Measurements from ENCODE around the gene UBE3A.
"Not testable (repeated sequence)": the region's sequence is repeated elsewhere in the genome, so short reads cannot be mapped to it uniquely, and the experiment has no call there.

UBE3A gene

DNA sequence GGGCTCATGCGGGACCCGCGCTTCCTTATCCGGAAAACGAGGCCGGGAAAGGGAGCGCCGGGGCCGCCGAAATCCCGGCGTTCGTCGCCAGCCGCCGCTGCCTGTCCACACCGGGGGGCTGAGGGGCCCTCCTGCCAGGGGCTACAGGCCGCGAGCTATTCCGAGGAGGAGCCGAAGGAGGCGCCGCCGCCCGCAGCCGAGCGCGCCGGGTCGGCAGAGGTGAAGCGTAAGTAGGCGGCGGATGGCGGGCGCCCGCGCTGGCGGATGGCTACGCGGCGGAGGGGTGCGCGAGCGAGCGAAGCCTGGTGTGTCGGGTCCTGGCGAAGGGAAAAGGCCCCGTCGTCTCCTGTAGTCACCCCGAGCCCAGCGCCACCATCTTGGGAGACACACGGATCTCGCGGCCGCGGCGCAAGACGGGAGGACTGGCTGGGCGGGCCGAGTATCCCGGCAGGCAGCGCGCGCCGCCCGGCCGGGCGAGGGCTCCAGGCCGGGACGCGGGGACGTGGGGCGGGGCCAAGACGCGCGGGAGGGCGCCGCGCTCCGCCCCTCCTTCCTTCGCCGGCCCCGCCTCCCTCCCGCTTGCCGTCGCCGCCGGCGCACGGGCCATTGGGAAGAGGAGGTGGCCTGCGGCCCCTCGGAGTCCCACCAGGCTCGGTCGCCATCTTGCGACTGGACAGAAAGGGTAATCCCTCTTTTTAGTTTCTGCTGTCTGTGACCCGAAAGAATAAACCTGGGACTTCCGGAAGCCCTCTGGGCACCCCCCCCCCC is at the start of gene UBE3A:
Gene UBE3A, minus strand, starts transcription at position 424 of the 768 bp plus-strand sequence. CDS start 29,917 bp downstream, outside the sequence.
- FAIRE-seq = no peak

DNA sequence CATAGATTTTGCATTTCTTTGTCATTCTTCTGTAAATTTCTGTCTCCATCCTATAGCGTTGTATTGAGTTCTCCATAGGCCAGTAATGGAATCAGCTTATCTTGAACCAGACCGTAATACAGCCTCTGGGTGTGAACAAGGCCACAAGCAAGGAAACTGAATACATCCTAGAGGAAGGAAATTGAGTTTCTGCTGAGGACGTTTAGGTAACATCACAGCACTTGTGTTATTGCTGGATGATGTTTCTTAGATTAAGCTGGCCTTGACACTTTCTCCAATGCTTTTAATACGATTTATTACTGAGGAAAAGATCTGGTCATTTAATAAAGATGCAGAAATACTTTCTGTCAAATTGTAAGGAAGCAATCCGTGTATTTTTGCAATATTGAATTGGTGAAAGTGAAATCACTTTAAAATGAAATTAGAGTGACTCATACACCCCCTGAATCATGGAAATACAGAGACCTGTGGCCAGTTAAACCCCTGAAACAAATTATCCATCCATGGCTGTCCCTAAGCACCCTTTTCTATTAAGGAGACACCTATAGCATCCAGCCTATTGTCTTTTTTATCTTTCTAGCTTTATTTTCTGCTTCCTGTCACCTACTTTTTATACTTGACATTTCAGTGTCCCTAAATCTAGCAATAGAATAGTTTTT is 48.5 kb upstream of the UBE3A start:
- FAIRE-seq = no peak

DNA sequence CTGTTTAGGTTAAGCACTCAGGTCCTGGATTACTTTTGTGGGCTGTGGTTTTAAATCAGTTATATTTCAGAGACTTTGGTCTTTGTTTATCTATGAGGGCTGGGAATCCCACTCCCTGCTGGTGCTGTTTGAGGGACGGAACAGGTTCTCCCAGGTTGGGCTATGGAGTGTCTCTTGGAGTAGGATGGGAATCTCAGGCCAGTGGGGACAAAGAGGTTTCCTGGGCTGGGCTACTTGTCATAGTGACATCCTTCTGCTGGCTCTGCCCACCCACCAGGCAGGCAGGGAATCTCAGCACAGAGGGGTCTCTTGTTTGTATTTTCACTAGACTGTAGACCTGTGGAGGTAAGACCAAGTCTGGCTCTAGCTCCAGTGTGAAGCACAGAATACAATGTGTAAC is 47.2 kb upstream of the UBE3A start:
- no peak for FAIRE-seq

DNA sequence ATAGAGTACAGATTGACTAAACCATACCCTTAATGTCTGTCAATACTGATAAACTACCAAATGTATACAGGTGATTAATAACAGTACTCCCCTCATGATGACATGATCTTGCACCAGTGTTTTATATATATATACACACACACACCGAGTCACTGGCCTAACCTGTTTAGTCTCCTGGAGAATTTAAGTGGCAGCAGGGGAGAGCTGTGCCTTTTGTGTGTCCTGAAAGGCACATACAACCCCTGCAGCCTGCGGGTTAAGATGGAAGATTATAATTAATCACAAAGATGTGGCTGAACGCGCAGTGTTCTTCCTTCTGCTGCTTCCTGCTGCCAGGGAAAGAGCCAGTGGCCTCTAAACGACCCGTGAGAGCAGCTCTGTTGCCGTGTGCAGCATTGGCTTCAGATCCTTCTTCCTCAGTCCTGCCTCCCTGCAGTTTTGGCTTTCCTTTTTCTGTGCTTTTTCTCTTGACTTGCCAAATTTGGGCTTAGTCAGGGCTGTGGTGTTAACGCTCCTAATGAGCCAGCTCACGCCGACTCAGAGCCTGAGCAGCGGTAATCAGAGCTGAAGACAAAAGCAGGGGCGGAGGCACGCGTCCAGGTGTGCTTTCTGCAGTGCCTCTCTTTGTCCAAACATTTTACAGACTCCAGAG is 42.5 kb upstream of the UBE3A start:
- no peak for FAIRE-seq

DNA sequence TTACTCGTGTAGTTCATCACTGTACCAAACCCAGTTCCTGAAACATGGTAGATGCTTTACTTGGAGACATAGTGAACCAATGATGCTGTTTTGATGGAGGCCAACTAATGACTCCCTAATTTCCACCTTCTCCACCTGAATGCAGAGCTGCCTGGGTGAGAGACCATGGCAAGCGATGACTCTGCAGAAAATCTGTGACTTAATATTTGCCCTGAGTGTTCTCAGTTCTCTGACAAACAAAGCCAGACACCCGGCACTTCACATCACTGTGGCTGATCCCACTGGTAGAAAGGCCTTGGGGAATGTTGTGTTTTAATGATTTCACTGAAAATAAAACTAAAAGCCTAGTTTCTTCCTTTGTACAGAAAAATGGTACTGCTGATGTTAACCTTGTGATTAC is 39.5 kb upstream of the UBE3A start:
- FAIRE-seq = no peak

DNA sequence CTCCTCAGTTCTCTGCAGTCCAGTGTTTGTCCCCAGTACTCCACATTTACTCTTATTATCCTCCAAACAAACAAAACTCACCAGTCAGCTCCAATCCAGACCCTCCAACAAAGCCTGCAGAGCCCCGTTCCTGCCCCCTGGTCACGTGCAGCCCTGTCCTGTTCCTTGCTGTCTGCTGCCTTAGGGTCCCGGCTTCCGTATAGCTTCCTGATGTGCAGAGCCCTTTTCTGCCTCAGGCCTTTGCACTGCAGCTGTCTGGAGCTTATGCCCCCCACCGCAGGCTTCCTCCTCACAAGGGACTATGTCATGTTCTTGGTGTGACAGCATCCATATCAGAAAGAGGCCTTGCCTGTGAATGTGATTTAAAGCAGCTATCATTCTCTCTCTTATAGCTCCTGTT is 39.0 kb upstream of the UBE3A start:
- FAIRE-seq = no peak

DNA sequence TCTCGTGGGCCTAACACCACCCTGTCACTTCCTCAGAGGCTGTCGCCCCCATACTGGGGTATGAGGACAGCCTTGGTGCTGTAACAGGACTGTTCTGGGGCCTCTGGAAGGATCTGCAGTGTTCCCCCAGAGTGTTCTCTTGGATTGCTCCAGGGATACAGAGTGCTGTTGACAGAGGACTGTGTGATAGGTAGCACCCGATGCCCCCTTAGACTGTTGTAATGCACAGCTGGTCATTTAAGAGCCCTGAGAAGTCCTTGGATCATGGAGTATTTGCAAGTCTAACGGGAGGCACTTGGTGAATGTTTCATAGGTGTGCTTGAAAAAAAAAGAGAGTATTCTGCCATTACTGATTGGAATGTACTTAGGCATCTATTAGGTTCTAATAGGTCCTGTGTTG is 35.4 kb upstream of the UBE3A start:
- FAIRE-seq = no peak

DNA sequence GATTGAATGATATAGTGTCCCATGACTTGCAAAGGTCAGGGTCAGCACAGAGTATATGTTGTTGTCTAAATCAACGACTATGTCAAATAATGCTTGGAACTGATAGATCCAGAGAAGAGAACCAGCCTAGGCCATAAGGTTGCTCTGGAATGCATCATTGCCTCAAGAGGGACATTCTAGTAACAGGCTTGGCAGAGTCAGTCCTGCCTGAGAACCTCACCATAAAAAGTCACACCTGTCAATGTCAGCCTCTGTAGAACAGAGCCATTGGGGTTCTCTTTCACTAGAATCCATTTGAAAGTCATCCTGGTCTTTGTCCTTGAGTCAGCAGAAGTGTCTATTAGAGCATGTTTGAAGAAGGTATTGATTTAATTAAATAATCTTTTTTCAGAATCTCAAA is 31.4 kb upstream of the UBE3A start:
- FAIRE-seq = no peak

DNA sequence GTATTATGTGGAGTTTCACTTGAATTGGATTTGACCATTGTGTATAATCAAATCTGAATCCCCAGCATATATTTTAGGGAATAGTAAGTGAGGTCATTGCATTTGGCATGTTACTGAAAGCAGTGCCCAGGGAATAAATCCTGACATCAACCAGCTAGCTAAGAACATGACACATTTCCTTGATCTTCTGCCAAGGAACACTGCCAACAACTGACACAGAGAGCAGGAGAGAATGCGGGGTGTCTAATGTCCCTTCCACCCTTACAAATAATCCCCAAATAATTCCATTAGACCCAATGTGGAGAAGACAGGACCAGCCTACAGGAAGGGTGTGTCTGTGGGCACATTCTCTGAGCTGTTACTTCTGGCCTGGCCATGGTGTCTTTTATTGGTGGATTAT is 30.6 kb upstream of the UBE3A start:
- FAIRE-seq = no peak

DNA sequence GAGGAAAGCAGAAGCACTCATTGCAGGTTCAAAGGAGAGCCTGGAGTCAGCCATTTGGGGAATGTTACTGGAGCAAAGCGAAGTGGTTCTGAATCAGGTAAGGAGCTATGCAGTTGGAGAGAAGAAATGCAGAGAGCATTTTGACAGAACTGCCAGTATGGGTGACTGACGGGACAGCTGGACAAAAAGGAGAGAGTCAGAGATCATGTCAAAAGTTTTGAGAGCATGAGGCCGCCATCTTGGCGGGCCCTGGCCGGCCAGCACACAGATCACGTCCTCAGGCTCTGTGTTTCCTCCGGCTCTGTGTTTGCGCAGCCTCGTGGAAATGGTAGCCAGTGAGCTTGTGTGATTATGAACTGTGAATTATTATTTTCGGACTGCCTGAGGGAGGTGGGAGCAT is 29.8 kb upstream of the UBE3A start:
- no peak for FAIRE-seq

DNA sequence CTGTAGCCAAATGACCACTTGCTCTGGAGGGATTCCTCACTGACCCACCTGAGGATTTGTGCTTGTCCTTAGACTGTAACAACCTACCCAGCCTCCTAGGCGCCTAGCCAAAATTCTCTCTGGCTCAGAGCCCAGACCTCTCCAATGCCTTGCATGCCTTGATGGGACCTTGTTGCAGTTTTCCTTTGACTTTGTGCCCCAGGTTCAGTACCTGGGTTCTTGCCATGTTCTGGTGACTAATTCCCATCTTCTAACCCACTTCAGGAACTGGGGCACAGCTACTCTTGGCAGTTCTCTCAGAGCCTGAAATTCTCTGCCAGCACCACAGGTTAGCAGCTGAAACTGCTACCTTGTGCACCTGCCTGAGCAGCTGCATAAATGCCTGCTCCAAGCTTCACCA is 27.0 kb upstream of the UBE3A start:
- FAIRE-seq = no peak

DNA sequence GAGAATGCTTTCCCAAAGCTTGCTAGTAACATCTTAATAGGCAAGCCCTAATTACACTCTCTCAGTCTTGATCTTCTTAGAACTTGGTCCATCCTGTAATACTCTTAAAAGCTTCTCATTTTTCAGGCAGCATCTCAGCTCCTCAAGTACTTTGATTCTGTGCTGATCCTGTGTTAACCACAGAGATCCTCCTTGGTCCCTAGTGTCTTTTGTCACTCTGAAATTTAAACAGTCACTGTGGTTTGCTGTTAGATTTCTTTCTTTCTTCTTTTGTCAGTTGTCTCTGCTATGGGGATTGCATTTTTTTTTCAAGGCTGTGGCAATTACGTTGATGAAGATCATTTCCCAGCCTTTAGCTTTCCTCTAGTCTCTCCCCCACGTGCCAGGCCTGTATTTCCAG is 26.0 kb upstream of the UBE3A start:
- FAIRE-seq = no peak

DNA sequence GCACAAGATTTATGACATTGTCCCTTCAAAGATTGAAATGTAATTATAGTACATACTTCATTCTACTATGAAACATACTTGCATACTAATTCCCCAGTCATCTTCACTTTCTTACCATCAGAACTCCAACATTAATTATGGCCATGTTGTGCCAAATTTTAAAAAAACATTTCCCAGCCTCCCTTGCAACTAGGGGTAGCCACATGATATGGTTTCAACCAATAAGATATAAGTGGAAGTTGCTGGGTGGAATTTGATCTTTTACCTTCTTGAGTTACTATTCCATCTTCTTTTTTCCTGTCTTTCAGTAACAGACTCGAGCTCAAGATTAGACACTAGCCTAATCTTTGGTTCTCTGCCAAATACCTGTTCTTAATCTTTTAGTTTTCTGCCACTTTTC is 25.6 kb upstream of the UBE3A start:
- no peak for FAIRE-seq

DNA sequence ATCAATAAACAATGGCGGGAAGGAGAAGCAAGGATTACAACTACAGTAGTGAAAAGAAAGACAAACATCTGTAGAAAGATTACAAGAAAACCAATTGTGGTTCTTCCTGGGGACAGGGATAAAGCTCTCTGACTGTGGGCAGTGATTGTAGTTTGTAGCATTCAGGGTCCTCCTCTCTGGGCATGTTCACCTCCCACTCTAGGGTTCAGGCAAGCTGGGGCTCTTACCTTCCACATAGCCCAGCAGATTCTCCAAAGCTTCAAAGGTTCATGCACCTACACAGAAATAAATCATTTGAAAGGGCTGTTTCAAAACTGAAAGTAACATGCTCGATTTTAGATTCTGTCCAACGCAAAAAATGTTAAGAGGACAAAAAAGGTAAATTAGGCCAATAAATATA is 17.4 kb upstream of the UBE3A start:
- FAIRE-seq = no peak

DNA sequence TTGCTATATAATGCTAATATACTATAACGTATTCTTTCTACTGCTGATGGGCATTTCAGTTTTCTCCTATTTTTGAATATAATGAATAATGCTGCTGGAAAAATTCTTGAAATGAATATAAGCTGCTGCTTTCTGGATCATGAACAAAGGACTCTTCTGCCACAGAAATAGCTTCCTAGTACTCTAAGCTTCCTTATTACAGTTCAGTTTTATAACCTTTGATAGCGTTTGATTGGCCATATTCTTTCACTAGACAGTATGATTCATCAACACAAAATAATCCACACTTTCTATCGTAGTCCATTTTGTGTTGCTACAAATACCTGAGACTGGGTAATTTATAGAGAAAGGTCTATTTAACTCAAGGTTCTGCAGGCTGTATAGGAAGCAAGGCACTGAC is 16.4 kb upstream of the UBE3A start:
- no peak for FAIRE-seq

DNA sequence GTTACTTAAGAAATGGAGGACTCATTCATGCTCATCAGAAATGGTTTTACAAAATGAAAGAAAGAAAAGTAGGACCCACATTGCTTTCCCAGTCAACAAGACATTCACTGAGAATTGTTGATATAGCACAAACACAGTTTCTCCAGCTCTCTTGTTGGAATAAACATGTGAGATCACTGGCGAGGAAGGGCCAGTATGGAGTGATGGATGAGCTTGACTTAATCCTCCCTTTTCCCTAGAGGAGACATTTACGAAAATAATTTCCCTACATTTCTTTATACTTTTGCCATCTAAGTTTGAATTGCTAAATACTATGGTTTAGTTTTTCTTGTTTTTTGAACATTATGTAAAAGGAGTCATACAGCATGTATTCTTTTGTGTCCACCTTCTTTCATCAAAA is 15.9 kb upstream of the UBE3A start:
- no peak for FAIRE-seq

DNA sequence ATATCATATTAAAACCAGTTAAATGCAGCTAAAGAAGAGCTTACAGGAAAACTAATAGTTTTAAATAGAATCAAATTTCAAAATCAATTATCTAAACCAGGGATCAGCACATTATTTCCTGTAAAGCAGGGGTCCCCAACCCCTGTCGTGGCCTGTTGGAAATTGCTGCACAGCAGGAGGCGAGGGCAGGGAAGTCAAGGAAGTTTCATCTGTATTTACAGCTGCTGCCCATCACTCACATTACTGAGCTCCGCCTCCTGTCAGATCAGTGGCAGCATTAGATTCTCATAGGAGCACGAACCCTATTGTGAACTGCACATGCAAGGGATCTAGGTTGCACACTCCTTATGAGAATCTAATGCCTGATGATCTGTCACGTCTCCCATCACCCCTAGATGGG is 14.4 kb upstream of the UBE3A start:
- FAIRE-seq = not testable (repeated sequence)

DNA sequence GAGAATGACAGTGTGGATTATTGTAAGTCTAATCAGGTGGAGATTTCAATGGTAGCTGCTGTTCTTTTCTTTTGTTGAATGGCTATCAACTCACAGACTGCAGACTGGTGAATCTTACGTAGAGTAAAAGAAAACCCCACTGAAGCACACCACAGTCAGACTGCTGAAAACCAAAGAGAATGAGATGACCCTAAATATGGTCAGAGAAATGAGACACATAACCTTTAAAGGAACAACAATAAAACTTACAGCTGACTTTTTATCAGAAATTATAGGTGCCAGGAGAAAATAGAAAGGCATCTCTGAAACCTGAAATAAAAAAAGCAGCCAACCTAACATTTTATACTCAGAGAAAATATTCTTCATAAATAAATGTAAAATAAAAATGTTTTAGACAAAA is 12.7 kb upstream of the UBE3A start:
- no peak for FAIRE-seq

DNA sequence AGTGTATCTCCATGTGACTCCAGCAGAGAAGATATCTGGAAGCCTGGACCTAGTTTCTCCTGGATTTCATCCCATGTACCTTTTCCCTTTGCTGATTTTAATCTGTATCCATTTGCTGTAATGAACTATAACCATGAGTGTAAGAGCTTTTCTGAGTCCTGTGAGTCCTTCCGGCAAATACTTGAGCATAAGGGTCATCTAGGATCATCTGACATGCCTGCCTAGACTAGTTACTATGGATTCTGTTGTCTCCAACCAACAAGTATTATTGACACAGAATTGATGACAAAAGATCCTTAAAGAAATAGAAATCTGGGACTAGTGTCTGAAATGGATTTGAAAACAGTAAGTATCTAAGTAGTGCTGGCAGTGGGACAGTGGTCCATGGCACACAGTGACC is 11.3 kb upstream of the UBE3A start:
- FAIRE-seq = no peak

DNA sequence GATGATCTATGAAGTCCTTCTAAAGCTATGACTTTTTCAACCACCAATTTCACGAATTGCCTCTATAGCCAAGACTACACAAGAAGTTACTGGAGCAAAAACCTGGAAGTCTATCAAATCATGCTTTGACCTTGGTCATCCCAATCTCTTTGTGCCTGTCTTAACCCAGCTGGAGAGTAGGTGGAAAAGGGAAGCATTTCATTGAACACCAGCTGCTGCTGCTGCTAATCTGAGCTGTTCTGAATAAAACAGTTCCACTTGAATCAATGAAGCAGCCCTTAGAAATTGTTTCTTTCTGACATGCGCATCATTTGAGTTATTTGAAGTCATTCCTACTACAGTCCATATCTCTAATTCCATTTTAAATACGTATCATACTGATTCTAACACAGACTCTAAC is 7.3 kb upstream of the UBE3A start:
- FAIRE-seq = no peak

DNA sequence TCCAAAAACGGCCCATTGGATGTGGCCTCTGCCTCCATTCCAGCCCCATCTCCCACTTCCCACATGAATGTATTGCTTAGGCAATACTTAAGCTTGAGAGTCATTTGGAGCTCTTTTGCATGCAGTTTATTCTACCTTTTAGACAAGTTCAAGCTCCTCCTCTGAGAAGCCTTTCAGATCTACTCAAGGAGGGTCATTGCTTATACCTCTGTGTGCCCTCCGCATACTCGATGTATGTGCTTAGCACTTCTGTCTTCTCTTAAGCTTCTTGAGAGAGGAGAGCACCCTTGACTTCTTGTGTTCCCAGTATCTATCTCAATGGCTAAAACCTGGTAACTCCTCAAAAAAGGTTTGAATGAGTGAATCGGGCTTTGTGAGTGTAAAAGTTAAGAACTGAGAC is 6.6 kb upstream of the UBE3A start:
- no peak for FAIRE-seq

DNA sequence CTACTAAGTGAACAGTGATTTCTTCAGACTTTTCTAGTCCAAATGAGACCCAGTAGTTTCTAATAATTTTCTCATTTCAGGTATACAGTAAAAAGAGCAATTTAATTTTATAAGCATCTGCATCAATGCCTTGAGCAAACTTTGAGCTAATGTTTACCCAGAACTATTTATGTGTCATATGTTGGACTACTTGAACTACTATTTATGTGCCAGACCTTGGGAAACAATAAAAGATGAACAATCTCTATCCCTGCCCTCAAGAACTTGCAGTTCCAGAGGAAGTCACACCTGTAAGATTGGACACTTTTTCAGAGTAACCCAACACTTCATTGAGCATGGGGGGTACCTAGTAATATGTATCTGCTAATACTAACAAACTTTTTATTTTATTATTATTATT is 2.3 kb upstream of the UBE3A start:
- no peak for FAIRE-seq

DNA sequence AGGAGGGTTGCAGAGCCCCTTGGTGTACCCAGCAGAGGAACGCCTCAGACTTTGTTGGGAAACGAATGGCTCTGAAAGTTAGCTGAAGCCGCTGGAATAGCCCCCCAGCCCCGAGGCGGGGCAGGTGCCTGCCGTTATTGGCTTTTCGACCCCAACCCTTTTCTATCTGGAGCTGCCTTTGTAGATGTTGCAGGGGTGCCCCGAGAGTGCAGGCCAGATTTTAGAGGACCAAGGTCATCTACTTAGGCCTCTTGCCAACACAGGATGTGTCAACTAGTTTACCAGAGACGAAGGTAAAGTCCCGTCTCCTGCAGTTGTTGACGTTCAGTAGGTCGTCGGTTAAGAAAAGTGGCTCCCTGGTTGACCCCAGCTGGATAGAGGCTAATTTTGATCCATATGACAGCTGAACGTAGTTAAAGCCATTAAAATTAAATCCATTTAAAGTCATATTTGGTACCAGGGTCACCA is 579 bp upstream of the UBE3A start:
- no peak for FAIRE-seq

All from A204.1 (cell line).